HG03045 (cell line): ENCODE data around the gene C4A.
"Not testable (repeated sequence)": the region's sequence is repeated elsewhere in the genome, so short reads cannot be mapped to it uniquely, and the experiment has no call there.

Experiments
- ATAC-seq: cut with Tn5 transposase; IDR thresholded peaks from one replicate; pipeline ENCODE4 v1.9.1; 2021; ENCODE audit warnings: mild to moderate bottlenecking, moderate library complexity; ENCODE audit not compliant: unreplicated experiment

Gene C4A

DNA sequence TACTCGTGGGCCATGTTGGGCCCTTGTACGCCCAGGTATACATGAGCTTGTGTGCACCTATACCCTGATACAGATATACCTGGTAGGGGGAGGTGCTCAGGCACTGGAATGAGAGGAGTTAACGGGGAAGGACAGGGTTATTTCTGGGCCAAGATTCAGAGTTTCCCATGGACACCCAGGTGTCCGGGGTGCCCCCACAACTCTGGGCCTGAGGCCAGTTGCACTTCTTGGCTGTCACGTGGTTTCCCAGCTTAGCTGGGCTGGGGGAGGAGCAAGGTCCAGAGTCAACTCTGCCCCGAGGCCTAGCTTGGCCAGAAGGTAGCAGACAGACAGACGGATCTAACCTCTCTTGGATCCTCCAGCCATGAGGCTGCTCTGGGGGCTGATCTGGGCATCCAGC is at the start of gene C4A:
Gene C4A, plus strand, starts transcription at position 314 of the 400 bp plus-strand sequence. Its CDS starts 51 bp downstream, at position 365.
- ATAC-seq, result not testable (repeated sequence)

- not testable (repeated sequence) for ATAC-seq
Observed at GRCh38 chr6:31932137-31932536, 49.7 kb upstream of the C4A start.

GRCh38 chr6:31933537-31933936 is 48.3 kb upstream of the C4A start:
- ATAC-seq, result no peak

GRCh38 chr6:31935021-31935420 is 46.8 kb upstream of the C4A start:
- no peak for ATAC-seq

- no peak for ATAC-seq
Observed at GRCh38 chr6:31935823-31936222, 46.0 kb upstream of the C4A start.

DNA sequence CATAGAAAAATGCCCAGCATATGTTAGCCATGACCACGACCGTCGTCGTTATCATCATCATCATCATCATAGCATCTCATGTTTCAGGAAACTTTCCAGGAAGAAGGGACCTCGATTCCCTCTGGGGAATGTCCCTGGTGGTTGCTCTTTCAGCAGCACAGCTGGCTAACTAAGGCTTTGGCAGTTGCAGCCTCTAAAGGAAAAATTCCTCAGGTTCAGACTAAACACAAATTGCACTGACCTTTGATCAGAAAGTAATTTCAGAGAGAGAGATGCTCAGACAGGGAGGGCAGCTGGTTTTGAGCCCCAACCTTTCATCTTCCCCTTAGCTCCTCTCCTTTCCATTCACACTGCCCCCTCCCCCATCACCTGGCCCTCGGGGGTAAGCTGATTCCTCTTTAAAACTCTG is 41.6 kb upstream of the C4A start:
- ATAC-seq, result no peak

- ATAC-seq, result no peak
Observed at GRCh38 chr6:31943742-31944141, 38.1 kb upstream of the C4A start.

GRCh38 chr6:31945154-31945506 is 36.7 kb upstream of the C4A start:
- ATAC-seq, result no peak

DNA sequence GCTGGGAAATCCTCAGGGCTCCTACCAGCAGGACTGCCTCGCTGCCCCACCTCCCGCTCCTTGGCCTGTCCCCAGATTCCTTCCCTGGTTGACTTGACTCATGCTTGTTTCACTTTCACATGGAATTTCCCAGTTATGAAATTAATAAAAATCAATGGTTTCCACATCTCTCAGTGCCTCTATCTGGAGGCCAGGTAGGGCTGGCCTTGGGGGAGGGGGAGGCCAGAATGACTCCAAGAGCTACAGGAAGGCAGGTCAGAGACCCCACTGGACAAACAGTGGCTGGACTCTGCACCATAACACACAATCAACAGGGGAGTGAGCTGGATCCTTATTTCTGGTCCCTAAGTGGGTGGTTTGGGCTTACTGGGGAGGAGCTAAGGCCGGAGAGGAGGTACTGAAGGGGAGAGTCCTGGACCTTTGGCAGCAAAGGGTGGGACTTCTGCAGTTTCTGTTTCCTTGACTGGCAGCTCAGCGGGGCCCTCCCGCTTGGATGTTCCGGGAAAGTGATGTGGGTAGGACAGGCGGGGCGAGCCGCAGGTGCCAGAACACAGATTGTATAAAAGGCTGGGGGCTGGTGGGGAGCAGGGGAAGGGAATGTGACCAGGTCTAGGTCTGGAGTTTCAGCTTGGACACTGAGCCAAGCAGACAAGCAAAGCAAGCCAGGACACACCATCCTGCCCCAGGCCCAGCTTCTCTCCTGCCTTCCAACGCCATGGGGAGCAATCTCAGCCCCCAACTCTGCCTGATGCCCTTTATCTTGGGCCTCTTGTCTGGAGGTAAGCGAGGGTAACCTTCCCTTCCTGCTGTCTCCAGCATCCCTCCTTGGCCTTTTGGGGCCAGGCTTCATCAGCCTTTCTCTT is 36.1 kb upstream of the C4A start, which contains the start of gene CFB:
Gene CFB, plus strand, starts transcription at position 589 of the 863 bp plus-strand sequence. Its CDS starts 127 bp downstream, at position 716.
- ATAC-seq, result no peak

DNA sequence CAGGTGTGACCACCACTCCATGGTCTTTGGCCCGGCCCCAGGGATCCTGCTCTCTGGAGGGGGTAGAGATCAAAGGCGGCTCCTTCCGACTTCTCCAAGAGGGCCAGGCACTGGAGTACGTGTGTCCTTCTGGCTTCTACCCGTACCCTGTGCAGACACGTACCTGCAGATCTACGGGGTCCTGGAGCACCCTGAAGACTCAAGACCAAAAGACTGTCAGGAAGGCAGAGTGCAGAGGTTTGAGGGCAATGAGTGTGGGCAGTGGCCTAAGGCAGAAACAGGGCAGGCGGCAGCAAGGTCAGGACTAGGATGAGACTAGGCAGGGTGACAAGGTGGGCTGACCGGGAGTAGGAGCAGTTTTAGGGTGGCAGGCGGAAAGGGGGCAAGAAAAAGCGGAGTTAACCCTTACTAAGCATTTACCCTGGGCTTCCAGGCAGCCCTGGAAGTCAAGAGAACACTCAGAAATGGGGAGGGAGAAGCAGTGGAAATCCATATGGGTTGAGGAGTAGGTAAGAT is 35.4 kb upstream of the C4A start:
- no peak for ATAC-seq

DNA sequence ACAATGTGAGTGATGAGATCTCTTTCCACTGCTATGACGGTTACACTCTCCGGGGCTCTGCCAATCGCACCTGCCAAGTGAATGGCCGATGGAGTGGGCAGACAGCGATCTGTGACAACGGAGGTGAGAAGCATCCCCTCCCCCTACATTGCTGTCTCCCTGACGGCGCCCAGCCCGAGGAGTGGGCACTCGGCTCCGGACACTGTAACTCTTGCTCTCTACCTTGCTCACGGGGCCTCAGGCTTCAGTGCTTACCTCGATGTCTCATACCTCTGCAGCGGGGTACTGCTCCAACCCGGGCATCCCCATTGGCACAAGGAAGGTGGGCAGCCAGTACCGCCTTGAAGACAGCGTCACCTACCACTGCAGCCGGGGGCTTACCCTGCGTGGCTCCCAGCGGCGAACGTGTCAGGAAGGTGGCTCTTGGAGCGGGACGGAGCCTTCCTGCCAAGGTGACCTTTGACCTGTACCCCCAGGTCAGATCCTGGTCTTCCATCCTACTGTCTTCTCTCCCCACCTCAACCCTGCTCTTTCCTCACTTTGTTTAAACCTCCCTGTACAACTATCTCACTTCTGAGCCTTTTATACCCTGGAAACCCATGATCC is 34.7 kb upstream of the C4A start:
- no peak for ATAC-seq

GRCh38 chr6:31947864-31948263 is 34.0 kb upstream of the C4A start:
- no peak for ATAC-seq

- no peak for ATAC-seq
Observed at GRCh38 chr6:31948306-31948705, 33.6 kb upstream of the C4A start.

DNA sequence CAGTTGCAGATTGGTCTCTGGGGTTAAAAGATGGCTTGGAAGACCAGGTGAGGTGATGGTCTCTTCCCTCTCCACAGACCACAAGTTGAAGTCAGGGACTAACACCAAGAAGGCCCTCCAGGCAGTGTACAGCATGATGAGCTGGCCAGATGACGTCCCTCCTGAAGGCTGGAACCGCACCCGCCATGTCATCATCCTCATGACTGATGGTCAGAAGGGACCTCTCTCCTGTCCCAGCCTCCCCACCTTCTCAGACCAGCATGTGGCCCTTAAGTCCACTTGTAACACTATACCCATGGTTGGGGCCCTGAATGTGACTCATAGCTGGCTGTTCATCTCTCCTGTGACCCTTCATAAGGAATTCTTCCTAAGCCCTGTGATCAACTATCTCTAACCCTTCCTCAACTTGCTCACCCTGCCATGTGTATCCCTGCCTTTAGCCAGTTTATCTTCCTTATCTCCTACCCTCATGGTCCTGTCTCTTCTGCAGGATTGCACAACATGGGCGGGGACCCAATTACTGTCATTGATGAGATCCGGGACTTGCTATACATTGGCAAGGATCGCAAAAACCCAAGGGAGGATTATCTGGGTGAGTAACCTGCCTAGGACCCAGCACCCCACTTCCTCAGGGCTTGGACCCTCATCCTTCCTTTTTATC is 33.0 kb upstream of the C4A start:
- ATAC-seq, result no peak

DNA sequence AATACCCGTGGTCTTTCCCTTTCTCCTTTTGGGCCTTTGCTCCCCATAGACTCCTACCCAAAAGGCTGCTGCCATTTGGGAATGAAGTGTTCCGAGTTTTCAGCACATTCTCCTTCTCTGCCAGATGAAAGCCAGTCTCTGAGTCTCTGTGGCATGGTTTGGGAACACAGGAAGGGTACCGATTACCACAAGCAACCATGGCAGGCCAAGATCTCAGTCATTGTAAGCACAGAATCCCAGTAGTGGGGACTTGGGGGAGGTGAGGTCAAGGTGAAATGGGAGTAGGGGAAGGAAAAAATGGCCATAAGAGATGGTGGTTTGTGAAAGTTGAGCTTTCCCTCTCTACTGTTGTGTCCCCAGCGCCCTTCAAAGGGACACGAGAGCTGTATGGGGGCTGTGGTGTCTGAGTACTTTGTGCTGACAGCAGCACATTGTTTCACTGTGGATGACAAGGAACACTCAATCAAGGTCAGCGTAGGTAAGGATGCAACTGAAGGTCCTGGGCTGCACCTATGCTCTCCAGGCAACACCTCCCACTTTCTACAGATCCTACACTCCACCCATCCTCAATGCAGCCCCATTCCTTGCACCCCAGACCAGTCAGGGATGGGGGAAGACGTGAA is 31.8 kb upstream of the C4A start:
- no peak for ATAC-seq

DNA sequence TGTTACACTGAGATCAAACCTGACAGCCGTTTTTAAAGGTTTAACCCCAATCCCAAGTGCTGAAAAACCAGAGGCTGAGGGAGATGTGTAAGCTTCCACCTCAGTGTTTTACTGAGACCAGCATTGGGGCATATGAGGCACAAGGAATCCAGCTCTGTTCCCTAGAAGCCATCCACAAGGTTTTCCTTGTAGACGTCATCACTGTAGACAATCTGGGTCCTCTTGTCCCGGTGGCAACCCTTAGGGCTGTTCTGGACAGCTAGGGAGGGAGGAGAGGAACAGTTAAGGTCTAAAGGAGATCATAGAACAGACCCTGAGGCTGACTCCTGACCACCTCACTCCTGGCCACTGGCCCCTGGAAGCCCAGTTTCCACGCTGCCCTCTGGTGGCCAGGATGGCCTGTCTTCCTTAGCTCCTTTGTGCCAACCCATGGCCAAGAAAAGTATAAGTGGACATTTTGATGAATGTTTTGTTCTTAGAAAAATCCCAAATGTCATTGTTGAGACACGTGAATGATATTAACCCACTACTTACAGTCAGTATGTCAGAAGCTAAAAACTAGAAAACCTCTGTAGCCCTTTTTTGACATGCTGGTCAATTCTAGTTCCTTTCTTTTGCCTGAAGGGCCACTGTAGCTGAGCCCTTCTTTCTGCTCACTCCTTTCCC is 29.6 kb upstream of the C4A start:
- ATAC-seq, result no peak

GRCh38 chr6:31952890-31953289 is 29.0 kb upstream of the C4A start:
- ATAC-seq, result no peak

DNA sequence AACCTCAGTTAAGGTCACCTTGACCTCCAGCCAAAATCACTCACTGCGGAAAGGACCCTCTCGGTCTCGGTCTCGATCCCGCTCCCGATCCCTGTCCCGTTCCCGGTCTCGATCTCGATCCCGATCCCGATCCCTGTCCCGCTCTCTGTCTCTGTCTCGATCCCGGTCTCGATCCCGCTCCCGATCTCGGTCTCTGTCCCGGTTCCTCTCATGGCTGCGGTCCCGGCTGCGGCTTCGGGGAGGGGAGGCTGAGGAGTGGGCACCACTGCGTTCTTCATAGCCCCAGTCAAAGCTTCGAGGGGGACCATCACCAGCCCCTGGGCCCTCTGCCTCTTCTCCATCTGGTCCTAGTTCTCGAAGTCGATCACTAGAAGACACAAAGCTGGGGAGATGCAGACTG is 27.3 kb upstream of the C4A start:
- ATAC-seq, result no peak

- no peak for ATAC-seq
Observed at GRCh38 chr6:31956796-31957195, 25.1 kb upstream of the C4A start.

DNA sequence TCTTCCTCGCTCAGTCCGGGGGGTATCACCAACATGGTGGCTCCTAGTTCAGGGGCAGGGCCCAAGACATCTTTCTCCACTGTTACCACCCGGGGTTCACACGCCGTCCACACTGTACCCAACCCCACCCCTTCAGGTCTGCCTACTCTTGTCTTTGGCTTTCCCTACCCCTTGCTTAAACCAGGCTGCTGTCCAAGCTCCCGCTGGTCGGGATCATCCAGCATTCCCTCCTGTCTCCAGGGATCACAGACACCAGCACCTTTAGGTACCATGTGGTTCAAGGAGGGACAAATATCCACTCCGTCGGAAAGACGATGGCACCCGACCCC is 23.5 kb upstream of the C4A start:
- no peak for ATAC-seq
